Smooth muscle cell of the brain vasculature (primary cell): Measurements from ENCODE around the gene NR4A3.

Experiments
- DNase-seq: peaks from one replicate; pipeline ENCODE4 v3.0.0-alpha.2; 2012; ENCODE audit warnings: low read depth, low spot score

NR4A3 gene

GRCh38 chr9:99813739-99814138 is 7.9 kb upstream of the NR4A3 start:
- DNase-seq = no peak

- DNase-seq = no peak
Measured at GRCh38 chr9:99814359-99814758, 7.3 kb upstream of the NR4A3 start.

- no peak for DNase-seq
Measured at GRCh38 chr9:99816392-99816791, 5.3 kb upstream of the NR4A3 start.

DNA sequence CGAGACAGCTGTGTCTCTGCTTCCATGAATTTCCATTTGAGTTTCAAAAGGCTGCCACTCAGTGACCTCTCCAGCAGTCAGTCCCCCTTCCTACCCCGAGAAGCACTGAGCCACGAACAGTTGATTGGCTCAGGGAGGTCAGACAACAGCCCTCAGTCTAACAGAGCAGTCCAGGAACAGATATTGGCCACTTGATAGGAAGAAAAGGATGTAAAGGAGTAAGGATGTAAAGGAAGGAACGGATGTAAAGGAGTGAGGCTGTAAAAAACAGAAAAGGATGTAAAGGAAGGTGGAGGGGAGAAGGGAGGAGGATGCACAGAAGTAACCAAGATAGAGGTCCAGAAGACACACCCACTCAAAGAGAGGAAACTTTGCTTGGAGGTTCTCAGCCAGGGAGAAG is 3.2 kb upstream of the NR4A3 start:
- DNase-seq = no peak

DNA sequence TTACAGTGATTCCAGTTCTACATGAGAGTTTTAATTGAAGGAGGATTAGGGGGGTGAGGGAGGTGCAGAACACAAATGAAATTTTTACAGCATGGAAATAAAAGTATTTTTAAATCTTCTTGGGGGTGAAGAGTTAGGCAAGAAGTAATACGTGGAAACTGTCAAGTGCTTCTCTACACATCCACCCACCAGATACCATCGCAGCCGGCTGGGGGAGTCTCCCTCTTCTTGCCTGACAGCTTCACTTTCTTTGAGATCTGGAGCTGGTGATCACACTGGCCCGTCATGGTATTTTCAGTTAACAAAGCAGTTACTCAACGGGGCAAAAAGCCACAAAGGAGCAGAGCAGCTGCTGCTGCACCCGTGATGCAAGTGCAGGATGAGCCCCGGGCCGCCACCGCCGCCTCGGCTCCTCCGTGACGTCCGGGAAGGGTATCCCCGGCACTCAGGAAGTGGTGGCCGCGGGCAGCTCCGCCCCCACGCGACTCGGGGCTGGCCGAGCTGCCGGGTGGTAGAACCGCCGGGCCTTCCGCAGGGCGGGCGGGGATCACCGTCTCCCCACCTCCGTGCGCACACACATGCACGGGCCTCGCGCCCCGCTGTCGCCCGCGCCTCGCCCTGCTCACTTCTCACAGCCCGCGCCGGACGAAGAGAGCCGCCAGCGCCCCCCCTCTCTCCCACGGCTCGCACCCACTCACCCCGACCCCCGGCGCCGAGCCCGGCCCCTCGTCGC is 2.4 kb upstream of the NR4A3 start:
- no peak for DNase-seq

- peak; percentile 82 for DNase-seq
Measured at GRCh38 chr9:99819856-99820684, 1.6 kb upstream of the NR4A3 start.

- DNase-seq = no peak
Measured at GRCh38 chr9:99820685-99821395, 845 bp upstream of the NR4A3 start.

DNA sequence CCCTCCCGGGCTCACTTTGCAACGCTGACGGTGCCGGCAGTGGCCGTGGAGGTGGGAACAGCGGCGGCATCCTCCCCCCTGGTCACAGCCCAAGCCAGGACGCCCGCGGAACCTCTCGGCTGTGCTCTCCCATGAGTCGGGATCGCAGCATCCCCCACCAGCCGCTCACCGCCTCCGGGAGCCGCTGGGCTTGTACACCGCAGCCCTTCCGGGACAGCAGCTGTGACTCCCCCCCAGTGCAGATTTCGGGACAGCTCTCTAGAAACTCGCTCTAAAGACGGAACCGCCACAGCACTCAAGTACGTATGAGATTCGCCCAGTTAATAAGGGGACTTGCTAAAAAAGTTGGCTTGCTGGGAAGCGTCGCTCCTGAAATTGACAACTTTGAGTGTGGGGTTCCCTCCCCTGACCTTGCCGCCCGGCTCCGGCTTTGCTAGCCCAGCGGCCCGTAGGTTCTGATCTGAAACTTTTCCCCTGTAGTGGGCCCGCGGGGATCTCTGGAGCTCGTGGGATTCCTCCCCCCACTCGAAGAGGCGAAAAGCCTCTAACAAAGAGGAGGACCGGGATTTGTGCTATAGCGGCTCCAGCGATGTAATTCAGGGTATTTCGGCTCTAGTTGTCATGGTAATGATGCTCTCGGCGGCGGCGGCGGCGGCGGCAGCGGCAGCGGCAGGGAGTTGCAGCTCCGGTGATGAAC is 572 bp downstream of the NR4A3 start:
- DNase-seq = no peak

DNA sequence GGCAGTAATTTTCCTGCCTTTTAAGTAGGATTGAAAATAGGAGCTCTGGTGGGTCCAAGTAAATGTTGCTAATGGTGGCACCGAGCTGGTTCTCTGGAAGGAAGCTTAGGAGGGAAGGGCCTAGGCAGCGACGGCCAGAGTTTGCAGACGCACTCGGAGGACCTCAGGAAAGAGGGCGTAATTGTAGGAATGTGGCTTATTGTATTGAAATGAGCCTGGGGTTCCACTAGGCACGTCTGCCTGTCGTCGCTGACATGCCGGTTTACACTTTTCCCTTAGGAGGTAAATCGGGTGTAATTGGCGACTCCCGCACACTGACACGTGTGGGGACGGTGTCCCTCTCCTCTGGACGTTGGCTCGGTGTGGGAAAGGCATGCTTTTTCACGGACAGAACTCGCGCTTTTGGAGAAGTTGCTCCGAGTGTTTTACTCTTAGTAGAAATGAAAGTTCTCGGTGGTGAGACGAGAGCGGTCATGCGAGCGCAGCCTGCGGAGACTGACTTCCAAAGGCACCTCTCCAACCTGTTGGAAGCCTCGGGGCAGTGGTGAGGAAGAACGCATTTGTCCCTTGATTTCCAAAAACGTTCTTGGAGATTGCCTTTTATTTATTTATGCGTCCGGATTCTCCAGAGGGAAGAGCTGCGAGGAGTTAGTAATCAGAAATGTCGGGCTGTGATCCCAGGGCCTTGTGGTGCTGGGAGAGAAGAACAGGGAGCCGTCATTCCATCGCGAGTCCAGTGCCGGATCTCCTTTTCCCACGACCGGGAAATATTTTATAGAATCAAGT is 1.3 kb downstream of the NR4A3 start:
- no peak for DNase-seq

GRCh38 chr9:99823681-99824377 is 2.1 kb downstream of the NR4A3 start:
- no peak for DNase-seq

DNA sequence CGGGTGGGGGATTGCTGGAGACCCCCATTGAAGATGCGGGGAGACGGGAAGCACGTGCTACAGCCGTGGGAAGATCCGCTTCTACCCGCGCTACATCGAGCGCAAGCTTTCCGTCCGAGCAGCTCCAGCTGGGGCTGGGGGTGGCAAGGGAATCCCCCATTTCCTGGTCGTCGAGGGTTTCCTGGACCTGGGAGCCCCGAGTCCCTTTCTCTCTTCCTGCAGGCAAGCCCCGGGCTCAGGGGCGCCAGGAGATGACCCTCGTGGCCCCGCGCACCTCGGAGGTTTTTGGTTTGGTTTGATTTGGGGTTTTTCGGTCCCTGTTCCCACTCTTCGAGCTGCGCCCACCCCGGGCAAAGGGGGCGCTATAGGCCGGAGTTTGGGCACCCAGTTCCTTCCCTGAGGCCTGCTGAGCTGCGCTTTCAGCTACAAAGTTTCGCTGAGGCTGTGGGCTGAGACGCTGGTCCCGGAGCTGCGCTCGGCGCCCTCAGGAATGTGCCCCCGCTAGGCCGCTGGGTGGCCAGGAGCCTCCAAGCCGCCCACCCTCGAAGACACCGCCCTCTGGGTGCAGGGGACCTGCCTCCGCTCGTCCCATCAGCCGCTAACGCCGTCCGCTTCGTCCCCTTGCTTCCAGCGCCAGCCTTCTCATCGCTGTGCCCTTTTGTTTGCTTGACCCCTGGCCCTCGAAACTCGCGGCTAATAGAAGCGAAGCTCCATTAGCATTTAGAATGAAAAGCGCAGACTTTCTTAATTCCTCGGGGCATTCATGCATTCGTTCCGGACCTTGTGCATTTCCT is 2.9 kb downstream of the NR4A3 start:
- DNase-seq = no peak

DNA sequence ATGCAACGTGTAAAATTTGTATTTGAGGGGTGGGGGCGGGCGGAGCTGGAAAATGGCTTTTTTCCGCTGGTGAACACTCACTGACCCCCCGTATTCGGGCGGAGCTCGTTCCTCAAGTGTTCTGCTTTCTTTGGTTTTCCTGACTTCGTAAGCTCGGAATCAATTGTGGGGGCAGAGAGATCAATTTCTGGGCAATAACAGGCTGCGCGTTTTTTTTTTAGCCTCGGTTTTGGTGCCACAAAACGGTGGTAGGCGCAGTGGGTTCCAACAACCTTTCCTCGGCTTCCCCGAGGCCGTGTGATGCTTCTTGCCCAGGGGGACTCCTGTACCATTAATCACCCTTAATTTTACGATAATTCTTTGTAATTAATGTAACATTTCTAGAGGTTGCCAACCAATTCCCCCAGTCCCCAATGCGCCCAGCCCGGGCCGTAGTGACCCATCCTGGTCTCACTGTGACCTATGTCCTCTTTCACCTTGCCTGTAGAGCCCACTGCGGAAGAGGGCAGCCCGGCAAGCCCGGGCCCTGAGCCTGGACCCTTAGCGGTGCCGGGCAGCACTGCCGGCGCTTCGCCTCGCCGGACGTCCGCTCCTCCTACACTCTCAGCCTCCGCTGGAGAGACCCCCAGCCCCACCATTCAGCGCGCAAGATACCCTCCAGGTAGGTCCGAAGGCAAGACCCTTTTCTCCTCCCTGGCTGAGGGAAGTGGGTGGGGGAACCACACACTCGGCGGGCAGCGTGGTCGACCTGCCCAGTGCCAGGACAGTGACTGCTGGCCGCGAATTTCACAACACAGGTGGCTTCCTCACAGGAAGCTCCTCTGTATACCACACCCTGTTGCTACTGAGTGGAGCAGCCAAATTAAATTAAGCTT is 3.7 kb downstream of the NR4A3 start:
- no peak for DNase-seq

- no peak for DNase-seq
Measured at GRCh38 chr9:99826579-99826978, 4.9 kb downstream of the NR4A3 start.

DNA sequence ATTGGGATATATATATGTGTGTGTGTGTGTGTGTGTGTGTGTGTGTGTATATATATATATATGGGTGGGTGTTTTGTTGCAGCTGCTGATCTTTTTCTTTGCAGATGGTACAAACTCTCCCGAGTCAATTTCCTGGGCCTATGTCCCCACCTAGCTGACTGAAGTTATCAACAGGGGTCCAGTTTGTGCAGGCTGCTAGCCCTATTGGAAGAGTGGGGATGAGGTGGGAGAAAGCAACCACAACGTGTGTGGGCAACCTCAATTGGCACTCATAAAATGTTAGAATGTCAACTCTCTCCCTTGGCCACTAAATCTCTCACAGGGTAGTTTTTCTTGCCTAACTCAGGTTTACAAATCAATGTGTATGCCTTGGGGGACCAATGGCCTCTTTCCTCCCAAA is 5.6 kb downstream of the NR4A3 start:
- DNase-seq = no peak

GRCh38 chr9:99828054-99828416 is 6.3 kb downstream of the NR4A3 start:
- DNase-seq = no peak

- DNase-seq = no peak
Measured at GRCh38 chr9:99828417-99829176, 6.9 kb downstream of the NR4A3 start.

DNA sequence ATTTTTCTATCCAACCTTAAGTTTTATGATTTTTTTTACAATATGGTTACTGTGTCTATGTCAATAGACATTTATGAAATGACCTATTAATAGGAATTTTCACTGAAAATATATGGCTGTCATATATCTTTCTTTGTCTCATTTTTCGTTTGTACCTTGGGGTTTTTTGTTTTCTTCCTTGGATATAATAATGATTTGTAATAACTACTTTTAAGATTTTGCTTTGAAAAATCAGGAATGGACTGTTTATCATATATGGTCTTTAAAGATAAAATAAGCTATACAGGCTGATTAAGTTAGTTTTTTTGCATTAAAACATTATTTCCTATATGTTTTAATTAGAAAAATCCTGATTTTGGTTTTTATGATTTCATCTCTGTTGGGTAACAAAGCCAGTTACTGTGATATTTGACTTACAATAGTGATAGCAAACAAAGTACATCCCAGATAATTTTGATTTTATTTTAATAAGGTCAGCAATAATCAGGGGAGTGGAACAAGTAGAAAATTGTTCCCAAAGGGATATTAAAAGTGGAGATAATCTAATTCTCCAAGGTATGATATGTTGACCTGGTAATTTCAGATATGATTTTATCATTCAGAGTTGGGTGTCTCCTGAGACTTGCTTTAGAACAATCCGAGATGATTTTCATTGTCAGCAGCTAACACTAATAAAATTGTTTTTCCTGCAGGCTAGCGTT is 10.3 kb downstream of the NR4A3 start:
- DNase-seq = no peak

DNA sequence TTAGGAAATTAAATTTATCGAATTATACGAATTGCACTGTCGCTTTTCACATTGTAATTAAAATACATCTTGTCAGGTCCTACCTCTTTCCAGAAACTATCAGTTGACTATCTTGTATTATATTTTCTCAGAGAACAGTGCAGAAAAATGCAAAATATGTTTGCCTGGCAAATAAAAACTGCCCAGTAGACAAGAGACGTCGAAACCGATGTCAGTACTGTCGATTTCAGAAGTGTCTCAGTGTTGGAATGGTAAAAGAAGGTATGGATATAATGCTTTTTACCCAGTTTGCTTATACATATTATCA is 10.8 kb downstream of the NR4A3 start:
- DNase-seq = no peak
